Activated CD4-positive, alpha-beta T cell treated with anti-CD3 and anti-CD28 coated beads for 36 hours (primary cell): Measurements from ENCODE around the gene ROS1. TPM values are rescaled to one million over a fixed set of nuclear protein-coding genes. Genes with fewer than 3 reads are reported as not detected.
"Not testable (repeated sequence)": the region's sequence is repeated elsewhere in the genome, so short reads cannot be mapped to it uniquely, and the experiment has no call there.

Experiments
- ATAC-seq: fragments of 200-7000 bp; cut with Tn5 transposase; one replicate; pipeline ENCODE4 v1.10.0; 2021; ENCODE audit warnings: mild to moderate bottlenecking, moderate library complexity
- CTCF ChIA-PET: fragments of 350-600 bp; sonication (Branson Sonifier 250); formaldehyde crosslinking; loops from one replicate; lab custom pipeline; 2021; ENCODE audit warnings: antibody characterized with exemption; lab: Charles Lee
- POLR2A ChIA-PET: fragments of 350-600 bp; sonication (Branson Sonifier 250); formaldehyde crosslinking; loops from one replicate; lab custom pipeline; 2021; ENCODE audit warnings: antibody characterized with exemption, inconsistent platforms; lab: Charles Lee
- DNase-seq: peaks from one replicate; pipeline ENCODE4 v3.0.0-alpha.2; 2020
- H3K27ac Mint-ChIP-seq: one replicate; pipeline ENCODE4 v1.8.0; 2021; ENCODE audit warnings: mixed read lengths
- H3K27me3 Mint-ChIP-seq: one replicate; pipeline ENCODE4 v1.8.0; 2021; ENCODE audit warnings: mixed read lengths
- H3K36me3 Mint-ChIP-seq: one replicate; pipeline ENCODE4 v1.8.0; 2021; ENCODE audit warnings: low read depth, mixed read lengths
- H3K4me1 Mint-ChIP-seq: one replicate; pipeline ENCODE4 v1.8.0; 2021; ENCODE audit warnings: mixed read lengths
- H3K4me3 Mint-ChIP-seq: one replicate; pipeline ENCODE4 v1.8.0; 2021; ENCODE audit warnings: mild to moderate bottlenecking, moderate library complexity, mixed read lengths
- H3K9me3 Mint-ChIP-seq: one replicate; pipeline ENCODE4 v1.8.0; 2021; ENCODE audit warnings: low read depth, mixed read lengths
- intact Hi-C, 2 experiments: fragments of 100-400 bp; cut with DNase I in 1 of 2; cut with micrococcal nuclease in 1 of 2; formaldehyde crosslinking; loops; one replicate each; pipeline versions ENCODE4 v1.14.2 to v1.15.1; 2022 to 2024; cut with DNase I, micrococcal nuclease
- total RNA-seq, 2 experiments: library from RNA; stranded (reverse); gene quantifications; one replicate each; pipeline ENCODE4 v1.2.3, GENCODE V29; 2021

Gene ROS1
- total RNA-seq, 2 experiments from 2014 or later: not detected

- Mint-ChIP-seq H3K36me3 (no peaks in the 10 kb centered on the region), H3K4me1 (peaks cover 8% of the 10 kb centered on the region), H3K9me3 (no peaks in the 10 kb centered on the region), H3K27me3 (peaks cover 77% of the 10 kb centered on the region), H3K4me3 (peak within 1 kb of the TSS; percentile 46), H3K27ac (no peak within 1 kb of the TSS)
- peak; percentile 31 for DNase-seq
- intact Hi-C loops: no loop called here
- ChIA-PET CTCF (interaction anchor here (0.7 to 1.1 kb wide), 2 partner anchors 9 to 14 kb away, joined by 3 read pairs; no protein-coding TSS in a partner anchor), POLR2A (no interaction called here)
- peak; percentile 18 for ATAC-seq
Observed at GRCh38 chr6:117265410-117266256, 160.1 kb downstream of the ROS1 start, which contains the start of gene VGLL2. Gene VGLL2 (plus strand): TSS chr6:117265558. CDS start chr6:117265764, 206 bp downstream.

GRCh38 chr6:117264692-117265409 is 160.9 kb downstream of the ROS1 start:
- Mint-ChIP-seq H3K4me1 (peaks cover 8% of the 10 kb centered on the region), H3K27me3 (peaks cover 72% of the 10 kb centered on the region), H3K27ac (no peak overlapping the region), H3K36me3 (no peaks in the 10 kb centered on the region), H3K9me3 (no peaks in the 10 kb centered on the region), H3K4me3 (peak overlapping the region; percentile 46)
- CTCF ChIA-PET: interaction anchor here (1.1 kb wide), 1 partner anchor 14 kb away, joined by 3 read pairs; no protein-coding TSS in a partner anchor
- ATAC-seq (peak; percentile 56), DNase-seq (peak; percentile 43)
- intact Hi-C loops: no loop called here
- POLR2A ChIA-PET: no interaction called here

GRCh38 chr6:117264369-117264691 is 161.4 kb downstream of the ROS1 start:
- no peaks in the 10 kb centered on the region for H3K9me3 Mint-ChIP-seq
- no peaks in the 10 kb centered on the region for H3K36me3 Mint-ChIP-seq
- no peak overlapping the region for H3K4me3 Mint-ChIP-seq
- ChIA-PET CTCF (no interaction called here), POLR2A (no interaction called here)
- intact Hi-C loops: no loop called here
- no peak for DNase-seq
- H3K27ac Mint-ChIP-seq: no peak overlapping the region
- peaks cover 8% of the 10 kb centered on the region for H3K4me1 Mint-ChIP-seq
- no peak for ATAC-seq
- H3K27me3 Mint-ChIP-seq: peaks cover 68% of the 10 kb centered on the region

GRCh38 chr6:117263353-117263927 is 162.3 kb downstream of the ROS1 start:
- no peaks in the 10 kb centered on the region for H3K9me3 Mint-ChIP-seq
- H3K4me3 Mint-ChIP-seq: no peak overlapping the region
- CTCF ChIA-PET: no interaction called here
- POLR2A ChIA-PET: no interaction called here
- peaks cover 8% of the 10 kb centered on the region for H3K4me1 Mint-ChIP-seq
- H3K36me3 Mint-ChIP-seq: no peaks in the 10 kb centered on the region
- DNase-seq (no peak), ATAC-seq (no peak)
- intact Hi-C loops: no loop called here
- no peak overlapping the region for H3K27ac Mint-ChIP-seq
- peaks cover 60% of the 10 kb centered on the region for H3K27me3 Mint-ChIP-seq

GRCh38 chr6:117262799-117263198 is 162.9 kb downstream of the ROS1 start:
- intact Hi-C loops: no loop called here

GRCh38 chr6:117253785-117254184 is 172.0 kb downstream of the ROS1 start:
- POLR2A ChIA-PET: no interaction called here
- no peak for DNase-seq
- H3K4me3 Mint-ChIP-seq: no peak overlapping the region

More at GRCh38 chr6:117262799-117263198, 162.9 kb downstream of the ROS1 start:
- ChIA-PET POLR2A (no interaction called here), CTCF (no interaction called here)
- Mint-ChIP-seq H3K27ac (no peak overlapping the region), H3K27me3 (peaks cover 53% of the 10 kb centered on the region), H3K4me3 (no peak overlapping the region), H3K36me3 (no peaks in the 10 kb centered on the region), H3K9me3 (no peaks in the 10 kb centered on the region), H3K4me1 (peaks cover 8% of the 10 kb centered on the region)
- DNase-seq (no peak), ATAC-seq (no peak)

GRCh38 chr6:117244979-117245378 is 180.8 kb downstream of the ROS1 start:
- H3K27ac Mint-ChIP-seq, CTCF ChIA-PET, POLR2A ChIA-PET, ATAC-seq, DNase-seq, H3K9me3 Mint-ChIP-seq, intact Hi-C loops, H3K4me1 Mint-ChIP-seq, H3K27me3 Mint-ChIP-seq, H3K4me3 Mint-ChIP-seq, H3K36me3 Mint-ChIP-seq: not testable (repeated sequence)

More at GRCh38 chr6:117253785-117254184, 172.0 kb downstream of the ROS1 start:
- Mint-ChIP-seq H3K9me3 (no peaks in the 10 kb centered on the region), H3K27ac (no peak overlapping the region), H3K27me3 (peaks cover 3% of the 10 kb centered on the region), H3K4me1 (no peaks in the 10 kb centered on the region), H3K36me3 (no peaks in the 10 kb centered on the region)
- intact Hi-C loops: loop anchor here in 1 of 2 experiments (10.0 kb wide), 1 partner anchor 869 kb away; no protein-coding TSS in a partner anchor
- no peak for ATAC-seq
- CTCF ChIA-PET: no interaction called here

- H3K4me3 Mint-ChIP-seq, CTCF ChIA-PET, DNase-seq, H3K27ac Mint-ChIP-seq, ATAC-seq, H3K4me1 Mint-ChIP-seq, H3K9me3 Mint-ChIP-seq, POLR2A ChIA-PET, intact Hi-C loops, H3K36me3 Mint-ChIP-seq, H3K27me3 Mint-ChIP-seq: not testable (repeated sequence)
Observed at GRCh38 chr6:117244571-117244970, 181.2 kb downstream of the ROS1 start.

Other genes starting within 250 kb of the ROS1 start
- gene VGLL2, start 160.4 kb downstream of the ROS1 start, total RNA-seq: not detected
- 1 to 10 TPM; 1.2 to 1.6 TPM for gene DCBLD1, start 56.7 kb upstream of the ROS1 start, total RNA-seq
- gene GOPC, start 176.6 kb upstream of the ROS1 start, total RNA-seq: 10 to 100 TPM; 13.3 to 15.5 TPM
- 10 to 100 TPM; 34.0 to 38.3 TPM for gene NUS1, start 249.5 kb upstream of the ROS1 start, total RNA-seq